Muscle of leg (tissue), 11 donors: Measurements from ENCODE around the gene SLC35E4. TPM values are rescaled to one million over a fixed set of nuclear protein-coding genes. Genes with fewer than 3 reads are reported as not detected.
"Not testable (repeated sequence)": the region's sequence is repeated elsewhere in the genome, so short reads cannot be mapped to it uniquely, and the experiment has no call there.

Experiments
- DNase-seq: peaks from one replicate; pipeline ENCODE4 v3.0.0; 2013
- H3K27ac ChIP-seq: one replicate; pipeline ENCODE4 v1.5.1; 2013; ENCODE audit warnings: mild to moderate bottlenecking, low read length, control low read depth
- H3K27me3 ChIP-seq: one replicate; pipeline ENCODE4 v1.6.1; 2013; ENCODE audit warnings: low read length; ENCODE audit not compliant: control insufficient read depth, insufficient read depth
- H3K36me3 ChIP-seq: one replicate; pipeline ENCODE4 v1.6.1; 2013; ENCODE audit warnings: low read length; ENCODE audit not compliant: control insufficient read depth, insufficient read depth
- H3K4me1 ChIP-seq: one replicate; pipeline ENCODE4 v1.6.1; 2013; ENCODE audit warnings: low read length; ENCODE audit not compliant: control insufficient read depth, insufficient read depth
- H3K4me3 ChIP-seq: one replicate; pipeline ENCODE4 v1.5.1; 2013; ENCODE audit warnings: low read length, control low read depth
- H3K9me3 ChIP-seq: replicated peaks from 2 replicates; pipeline ENCODE4 v1.6.1; 2013; ENCODE audit warnings: low read depth, low read length; ENCODE audit not compliant: control insufficient read depth
- WGBS: methylation state at CpG from one replicate; pipeline ENCODE4 v1.1.5; 2013; ENCODE audit warnings: missing lambda C conversion rate; ENCODE audit not compliant: insufficient coverage; 5-methylcytosine and 5-hydroxymethylcytosine counted together
- polyA plus RNA-seq, 8 donors: library from polyadenylated mRNA; unstranded; fragments of 120-200 nt; gene quantifications; one replicate each; pipeline versions ENCODE4 v1.2.1 to v1.2.3, GENCODE V29; 2013; ENCODE audit warnings: inconsistent platforms in 1 of 8, low replicate concordance in 1 of 8; ENCODE audit not compliant: insufficient read length in 8 of 8, insufficient read depth in 1 of 8
- total RNA-seq: library from RNA; stranded (reverse); fragments of 120-200 nt; gene quantifications from one replicate; pipeline ENCODE4 v1.2.4, GENCODE V29; 2013

The SLC35E4 gene
- total and polyA plus RNA-seq, 9 donors = 1.8 to 3.9 (median 2.5) TPM

- peaks cover 12% of the 10 kb centered on the region for H3K4me1 ChIP-seq
- DNase-seq = peak; percentile 92
- peaks cover 12% of the 10 kb centered on the region for H3K36me3 ChIP-seq
- H3K27ac ChIP-seq = no peak within 1 kb of the TSS
- peak within 1 kb of the TSS; percentile 86 for H3K4me3 ChIP-seq
- WGBS = under 1% methylated on average over 77 of the region's 77 CpGs
- H3K9me3 ChIP-seq = no peaks in the 10 kb centered on the region
- H3K27me3 ChIP-seq = peaks cover 9% of the 10 kb centered on the region
These were observed 32.2 kb downstream of the SLC35E4 start, which contains the start of gene DUSP18 for GRCh38 chr22:30667494-30668385. Gene DUSP18, minus strand, starts transcription at chr22:30667875. Its CDS starts 3,872 bp downstream, at chr22:30664003.

- 10% methylated on average over 7 of the region's 10 CpGs for WGBS
- Histone ChIP-seq H3K27ac (no peak overlapping the region), H3K9me3 (no peaks in the 10 kb centered on the region)
These were observed 32.8 kb downstream of the SLC35E4 start for GRCh38 chr22:30668386-30668710.

GRCh38 chr22:30671071-30671470, 35.5 kb downstream of the SLC35E4 start:
- H3K27me3 ChIP-seq = peaks cover 14% of the 10 kb centered on the region
- H3K27ac ChIP-seq = no peak overlapping the region
- H3K4me3 ChIP-seq = no peak overlapping the region
- no peaks in the 10 kb centered on the region for H3K9me3 ChIP-seq
- 78% methylated on average over 1 of the region's 3 CpGs for WGBS
- peaks cover 12% of the 10 kb centered on the region for H3K4me1 ChIP-seq
- DNase-seq = no peak
- no peaks in the 10 kb centered on the region for H3K36me3 ChIP-seq

More at GRCh38 chr22:30668386-30668710, 32.8 kb downstream of the SLC35E4 start:
- Histone ChIP-seq H3K4me3 (peak overlapping the region; percentile 86), H3K4me1 (peaks cover 12% of the 10 kb centered on the region), H3K27me3 (peaks cover 9% of the 10 kb centered on the region), H3K36me3 (peaks cover 6% of the 10 kb centered on the region)
- DNase-seq = no peak

- H3K9me3 ChIP-seq = no peaks in the 10 kb centered on the region
- 100% methylated on average over 1 of the region's 4 CpGs for WGBS
- no peak overlapping the region for H3K4me3 ChIP-seq
- H3K27me3 ChIP-seq = peaks cover 17% of the 10 kb centered on the region
- no peaks in the 10 kb centered on the region for H3K36me3 ChIP-seq
- no peak overlapping the region for H3K27ac ChIP-seq
- no peak for DNase-seq
- peaks cover 4% of the 10 kb centered on the region for H3K4me1 ChIP-seq
These were observed 37.6 kb downstream of the SLC35E4 start for GRCh38 chr22:30673136-30673535.

- 80% methylated on average over 5 of the region's 6 CpGs for WGBS
- Histone ChIP-seq H3K9me3 (no peaks in the 10 kb centered on the region), H3K4me1 (no peaks in the 10 kb centered on the region), H3K4me3 (no peak overlapping the region), H3K27ac (no peak overlapping the region), H3K27me3 (peaks cover 10% of the 10 kb centered on the region), H3K36me3 (no peaks in the 10 kb centered on the region)
- DNase-seq = no peak
These were observed 38.9 kb downstream of the SLC35E4 start for GRCh38 chr22:30674482-30674881.

- WGBS = 23% methylated on average over 8 of the region's 9 CpGs
- no peak for DNase-seq
These were observed 39.9 kb downstream of the SLC35E4 start for GRCh38 chr22:30675436-30675835.

GRCh38 chr22:30676565-30676964, 41.0 kb downstream of the SLC35E4 start:
- H3K9me3 ChIP-seq, H3K27ac ChIP-seq, DNase-seq, H3K36me3 ChIP-seq, H3K4me3 ChIP-seq, H3K4me1 ChIP-seq: not testable (repeated sequence)
- H3K27me3 ChIP-seq = peaks cover 10% of the 10 kb centered on the region
- WGBS = 63% methylated on average over 2 of the region's 3 CpGs

More at GRCh38 chr22:30675436-30675835, 39.9 kb downstream of the SLC35E4 start:
- Histone ChIP-seq H3K9me3 (no peaks in the 10 kb centered on the region), H3K27ac (no peak overlapping the region), H3K4me1 (no peaks in the 10 kb centered on the region), H3K4me3 (no peak overlapping the region), H3K36me3 (no peaks in the 10 kb centered on the region), H3K27me3 (peaks cover 10% of the 10 kb centered on the region)

GRCh38 chr22:30679895-30680690, 44.5 kb downstream of the SLC35E4 start:
- H3K4me3 ChIP-seq, H3K4me1 ChIP-seq, H3K9me3 ChIP-seq, H3K36me3 ChIP-seq, H3K27ac ChIP-seq, DNase-seq, H3K27me3 ChIP-seq: not testable (repeated sequence)
- 94% methylated on average over 3 of the region's 12 CpGs for WGBS

GRCh38 chr22:30680991-30681770, 45.6 kb downstream of the SLC35E4 start:
- Histone ChIP-seq H3K36me3 (no peaks in the 10 kb centered on the region), H3K27ac (no peak overlapping the region), H3K4me3 (no peak overlapping the region), H3K27me3 (peaks cover 9% of the 10 kb centered on the region), H3K9me3 (no peaks in the 10 kb centered on the region), H3K4me1 (no peaks in the 10 kb centered on the region)
- peak; percentile 11 for DNase-seq
- WGBS = no CpG with 5 or more reads among the region's 1 CpG
